HepG2 (cell line): ENCODE measurements around the gene ATP10A. TPM values are rescaled to one million over a fixed set of nuclear protein-coding genes. Genes with fewer than 3 reads are reported as not detected.
A peak's percentile ranks its signal among the peaks of the same experiment; 100 is the strongest.

Experiments used
- ARNTL ChIP-seq: sonication (generic); formaldehyde crosslinking; IDR thresholded peaks from 2 replicates; pipeline ENCODE4 v1.4.0; 2020; ENCODE audit warnings: mild to moderate bottlenecking, missing genetic modification reagents
- BCL3 ChIP-seq: sonication (generic); formaldehyde crosslinking; IDR thresholded peaks from 2 replicates; pipeline ENCODE4 v1.5.1; 2020; ENCODE audit warnings: mild to moderate bottlenecking, missing genetic modification reagents, moderate library complexity
- IKZF4 ChIP-seq: sonication (generic); formaldehyde crosslinking; IDR thresholded peaks from 2 replicates; pipeline ENCODE4 v1.5.1; 2020; ENCODE audit warnings: borderline replicate concordance, mild to moderate bottlenecking, low read depth, missing genetic modification reagents; ENCODE audit errors: not compliant biosample characterization
- PRDM10 ChIP-seq: sonication (generic); formaldehyde crosslinking; IDR thresholded peaks from 2 replicates; pipeline ENCODE4 v1.4.0; 2020; ENCODE audit warnings: low read depth, missing genetic modification reagents
- PTBP1 ChIP-seq: fragments of 200-400 bp; formaldehyde crosslinking; IDR thresholded peaks from 2 replicates; pipeline ENCODE4 v1.6.1; 2018; ENCODE audit warnings: low read length, low read depth; ENCODE audit not compliant: poor library complexity, severe bottlenecking
- SIX4 ChIP-seq: sonication (generic); formaldehyde crosslinking; IDR thresholded peaks from 2 replicates; pipeline ENCODE4 v1.4.0; 2020; ENCODE audit warnings: missing genetic modification reagents
- TOE1 ChIP-seq: sonication (generic); formaldehyde crosslinking; IDR thresholded peaks from 2 replicates; pipeline ENCODE4 v1.4.0; 2020; ENCODE audit warnings: mild to moderate bottlenecking, missing genetic modification reagents
- TOPORS ChIP-seq: sonication (generic); formaldehyde crosslinking; IDR thresholded peaks from 2 replicates; pipeline ENCODE4 v1.8.0; 2023; ENCODE audit warnings: mild to moderate bottlenecking, missing genetic modification reagents
- ZBTB42 ChIP-seq: sonication (generic); formaldehyde crosslinking; IDR thresholded peaks from 2 replicates; pipeline ENCODE4 v1.5.0; 2020; ENCODE audit warnings: mild to moderate bottlenecking, missing genetic modification reagents
- ZHX2 ChIP-seq, 2 experiments: sonication (generic) in 1 of 2; formaldehyde crosslinking in 1 of 2; IDR thresholded peaks; 2 replicates each; pipeline versions ENCODE4 v1.6.1 to v1.9.0; 2014 to 2022; ENCODE audit warnings: antibody characterized with exemption in 1 of 2, borderline replicate concordance in 1 of 2, inconsistent platforms in 1 of 2, low read depth in 1 of 2, missing genetic modification reagents in 1 of 2
- ZMAT5 ChIP-seq: sonication (generic); formaldehyde crosslinking; IDR thresholded peaks from 2 replicates; pipeline ENCODE4 v1.5.0; 2020; ENCODE audit warnings: mild to moderate bottlenecking, low read depth, missing genetic modification reagents, borderline replicate concordance
- polyA plus RNA-seq, 8 experiments: library from polyadenylated mRNA; depleted of rRNA in 3 of 8; stranded (reverse) in 7 of 8; unstranded in 1 of 8; fragments of >200 nt; fragmentation: Illumina TruSeq in 4 of 8; extraction: Trizol in 4 of 8; gene quantifications; 2 replicates each; pipeline versions ENCODE4 v1.2.1 to v1.2.3, GENCODE V29; 2011 to 2016; ENCODE audit warnings: low read depth in 4 of 8, missing spikeins in 1 of 8, mixed read lengths in 1 of 8; ENCODE audit not compliant: insufficient read depth in 1 of 8
- total RNA-seq, 5 experiments: library from RNA; depleted of rRNA; stranded (reverse); fragments of >200 nt; fragmentation: Illumina TruSeq; extraction: Trizol; gene quantifications; 2 replicates each; pipeline ENCODE4 v1.2.3, GENCODE V29; 2016; ENCODE audit warnings: low read depth in 1 of 5
- TF ChIP-seq, protein P1 (sequence below): sonication (generic); formaldehyde crosslinking; IDR thresholded peaks from 2 replicates; pipeline ENCODE4 v1.5.1; 2020; ENCODE audit warnings: mild to moderate bottlenecking, missing genetic modification reagents, moderate library complexity

The ATP10A gene
- total and polyA plus RNA-seq, 2 of the 13 experiments (the other 11 are each of a cell fraction or from before 2014, with no cell fraction given): 0.58 to 4.2 TPM

- TF ChIP-seq TOPORS (CRISPR knock-in tag): no peak
- TF ChIP-seq SIX4: no peak
- no peak for TF ChIP-seq ARNTL
- TF ChIP-seq, protein P1, sequence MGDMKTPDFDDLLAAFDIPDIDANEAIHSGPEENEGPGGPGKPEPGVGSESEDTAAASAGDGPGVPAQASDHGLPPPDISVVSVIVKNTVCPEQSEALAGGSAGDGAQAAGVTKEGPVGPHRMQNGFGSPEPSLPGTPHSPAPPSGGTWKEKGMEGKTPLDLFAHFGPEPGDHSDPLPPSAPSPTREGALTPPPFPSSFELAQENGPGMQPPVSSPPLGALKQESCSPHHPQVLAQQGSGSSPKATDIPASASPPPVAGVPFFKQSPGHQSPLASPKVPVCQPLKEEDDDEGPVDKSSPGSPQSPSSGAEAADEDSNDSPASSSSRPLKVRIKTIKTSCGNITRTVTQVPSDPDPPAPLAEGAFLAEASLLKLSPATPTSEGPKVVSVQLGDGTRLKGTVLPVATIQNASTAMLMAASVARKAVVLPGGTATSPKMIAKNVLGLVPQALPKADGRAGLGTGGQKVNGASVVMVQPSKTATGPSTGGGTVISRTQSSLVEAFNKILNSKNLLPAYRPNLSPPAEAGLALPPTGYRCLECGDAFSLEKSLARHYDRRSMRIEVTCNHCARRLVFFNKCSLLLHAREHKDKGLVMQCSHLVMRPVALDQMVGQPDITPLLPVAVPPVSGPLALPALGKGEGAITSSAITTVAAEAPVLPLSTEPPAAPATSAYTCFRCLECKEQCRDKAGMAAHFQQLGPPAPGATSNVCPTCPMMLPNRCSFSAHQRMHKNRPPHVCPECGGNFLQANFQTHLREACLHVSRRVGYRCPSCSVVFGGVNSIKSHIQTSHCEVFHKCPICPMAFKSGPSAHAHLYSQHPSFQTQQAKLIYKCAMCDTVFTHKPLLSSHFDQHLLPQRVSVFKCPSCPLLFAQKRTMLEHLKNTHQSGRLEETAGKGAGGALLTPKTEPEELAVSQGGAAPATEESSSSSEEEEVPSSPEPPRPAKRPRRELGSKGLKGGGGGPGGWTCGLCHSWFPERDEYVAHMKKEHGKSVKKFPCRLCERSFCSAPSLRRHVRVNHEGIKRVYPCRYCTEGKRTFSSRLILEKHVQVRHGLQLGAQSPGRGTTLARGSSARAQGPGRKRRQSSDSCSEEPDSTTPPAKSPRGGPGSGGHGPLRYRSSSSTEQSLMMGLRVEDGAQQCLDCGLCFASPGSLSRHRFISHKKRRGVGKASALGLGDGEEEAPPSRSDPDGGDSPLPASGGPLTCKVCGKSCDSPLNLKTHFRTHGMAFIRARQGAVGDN (CRISPR knock-in tag): peak; percentile 31
- no peak for TF ChIP-seq ZMAT5 (CRISPR knock-in tag)
- no peak for TF ChIP-seq IKZF4 (CRISPR knock-in tag)
- TF ChIP-seq PTBP1: no peak
- no peak for TF ChIP-seq BCL3 (CRISPR knock-in tag)
- TF ChIP-seq ZHX2 (IDR thresholded peaks at IDR 0.05; ENCODE audit: low read depth): no peak
- TF ChIP-seq ZHX2 (CRISPR knock-in tag; IDR thresholded peaks at IDR 0.05; ENCODE audit: borderline replicate concordance): no peak
- TF ChIP-seq PRDM10 (CRISPR knock-in tag): no peak
- no peak for TF ChIP-seq TOE1 (CRISPR knock-in tag)
- peak; percentile 96 for TF ChIP-seq ZBTB42 (CRISPR knock-in tag)
Observed at GRCh38 chr15:25787855-25788520, 75.1 kb downstream of the ATP10A start (continued).
